Measurements from ENCODE around the gene FOSL2. TPM values are rescaled to one million over a fixed set of nuclear protein-coding genes. Genes with fewer than 3 reads are reported as not detected.

The FOSL2 gene
- total and polyA plus RNA-seq, 10 of the 15 experiments (the other 5 are each of a cell fraction or from before 2014, with no cell fraction given): 0.05 to 1.3 (median 0.34) TPM

DNA sequence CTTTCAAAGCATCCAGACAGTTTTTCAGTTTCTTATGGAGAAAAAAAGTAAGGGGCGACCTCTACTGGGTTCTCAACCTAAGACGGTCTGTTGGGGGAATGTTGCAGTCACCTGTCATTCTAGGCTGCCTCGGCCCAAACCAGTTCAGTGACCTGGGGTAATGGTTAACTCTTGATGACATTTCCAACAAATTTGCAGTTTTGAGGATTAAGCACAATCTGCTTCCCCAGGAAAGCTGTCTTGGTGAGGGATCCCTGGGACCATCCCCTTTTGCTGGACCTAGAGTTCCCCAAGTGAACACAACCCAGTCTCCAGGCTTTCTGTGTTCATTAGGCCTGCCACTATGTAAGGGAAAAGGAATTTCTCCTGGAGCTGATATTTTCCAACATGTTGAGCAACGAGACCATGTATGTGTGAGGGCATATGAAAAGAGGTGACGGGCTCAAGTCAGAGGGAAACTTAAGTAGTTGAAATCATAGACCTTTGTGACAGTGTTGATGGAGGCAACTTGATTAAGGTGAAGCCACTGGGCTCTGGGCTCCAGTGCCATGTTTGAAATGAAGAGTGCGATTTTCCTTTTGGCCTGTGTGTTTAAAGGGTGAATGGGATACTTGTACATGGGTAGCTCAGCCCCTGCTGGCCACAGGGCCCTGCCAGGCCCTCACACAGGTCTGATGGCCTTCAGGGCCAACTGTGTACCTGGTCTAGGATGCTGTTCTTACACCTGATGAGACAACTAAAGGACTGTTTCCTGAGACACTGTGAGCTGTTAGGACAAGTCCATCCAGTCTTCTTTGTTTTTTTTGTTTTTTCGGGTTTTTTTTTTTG lies 27.0 kb downstream of the FOSL2 start:
- no peak overlapping the region for H2AFZ ChIP-seq (ENCODE audit: control insufficient read depth, low read depth, low read length)
- no peak for FAIRE-seq
- in situ Hi-C loops (cut with MboI): no loop called here
- H3K27me3 ChIP-seq (replicated peaks in 1 of 2; ENCODE audit: control insufficient read depth in 2 of 2, insufficient read depth in 2 of 2, low read length in 1 of 2): no peaks in the 10 kb centered on the region; a peak in 2 of 4 replicates
- RAD21 ChIA-PET (ENCODE audit: unreplicated experiment): interaction anchor here (0.7 kb wide), 1 partner anchor 715 kb away, joined by 4 read pairs; no protein-coding TSS in a partner anchor
- H4K20me1 ChIP-seq (ENCODE audit: control insufficient read depth, insufficient read depth): no peaks in the 10 kb centered on the region
- H3K9ac ChIP-seq (ENCODE audit: control insufficient read depth, insufficient read depth, low read length): no peak overlapping the region
- POLR2A ChIA-PET: no interaction called here
- H3K4me3 ChIP-seq: no peak overlapping the region
- no peaks in the 10 kb centered on the region for H3K9me3 ChIP-seq (replicated peaks; ENCODE audit: control insufficient read depth, insufficient read depth, low read length)
- CTCF ChIA-PET: interaction anchor here (0.6 to 1.8 kb wide), 12 partner anchors 11 to 716 kb away, joined by 3 to 8 read pairs (median 3); no protein-coding TSS in a partner anchor
- H3K27ac ChIP-seq (ENCODE audit: control insufficient read depth, insufficient read depth): no peak overlapping the region
- no peak for DNase-seq (ENCODE audit: low read depth, low spot score)
- intact Hi-C loops (cut with micrococcal nuclease; ENCODE audit: unreplicated experiment): loop anchor here (1.0 kb wide), 1 partner anchor 716 kb away; no protein-coding TSS in a partner anchor
- no TSS peak for BruUV-seq (replicated peaks)
- SMC1A ChIA-PET (ENCODE audit: uncharacterized antibody, unreplicated experiment): interaction anchor here (0.9 to 1.4 kb wide), 3 partner anchors 665 to 715 kb away, joined by 3 to 5 read pairs (median 4); no protein-coding TSS in a partner anchor
- H3K4me2 ChIP-seq (ENCODE audit: control insufficient read depth, insufficient read depth): no peak overlapping the region
- H3K79me2 ChIP-seq (ENCODE audit: control insufficient read depth, insufficient read depth, low read length): no peaks in the 10 kb centered on the region
- TF ChIP-seq, protein P1, sequence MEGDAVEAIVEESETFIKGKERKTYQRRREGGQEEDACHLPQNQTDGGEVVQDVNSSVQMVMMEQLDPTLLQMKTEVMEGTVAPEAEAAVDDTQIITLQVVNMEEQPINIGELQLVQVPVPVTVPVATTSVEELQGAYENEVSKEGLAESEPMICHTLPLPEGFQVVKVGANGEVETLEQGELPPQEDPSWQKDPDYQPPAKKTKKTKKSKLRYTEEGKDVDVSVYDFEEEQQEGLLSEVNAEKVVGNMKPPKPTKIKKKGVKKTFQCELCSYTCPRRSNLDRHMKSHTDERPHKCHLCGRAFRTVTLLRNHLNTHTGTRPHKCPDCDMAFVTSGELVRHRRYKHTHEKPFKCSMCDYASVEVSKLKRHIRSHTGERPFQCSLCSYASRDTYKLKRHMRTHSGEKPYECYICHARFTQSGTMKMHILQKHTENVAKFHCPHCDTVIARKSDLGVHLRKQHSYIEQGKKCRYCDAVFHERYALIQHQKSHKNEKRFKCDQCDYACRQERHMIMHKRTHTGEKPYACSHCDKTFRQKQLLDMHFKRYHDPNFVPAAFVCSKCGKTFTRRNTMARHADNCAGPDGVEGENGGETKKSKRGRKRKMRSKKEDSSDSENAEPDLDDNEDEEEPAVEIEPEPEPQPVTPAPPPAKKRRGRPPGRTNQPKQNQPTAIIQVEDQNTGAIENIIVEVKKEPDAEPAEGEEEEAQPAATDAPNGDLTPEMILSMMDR (IDR thresholded peaks at IDR 0.05 in 2 of 3, conservative IDR thresholded peaks at IDR 0.05 in 1 of 3; ENCODE audit: control insufficient read depth in 2 of 3, extremely low read depth in 1 of 3, insufficient read depth in 1 of 3, low read depth in 3 of 3, low read length in 3 of 3): peak; percentile 5 to 40 (median 28); a peak in 3 of 6 replicates
- TF ChIP-seq SMC3 (IDR thresholded peaks at IDR 0.05; ENCODE audit: borderline replicate concordance, low read length) (peak; percentile 24; the same call in 1 of the 2 replicates), RAD21 (IDR thresholded peaks at IDR 0.05; ENCODE audit: insufficient read depth, low read depth, low read length) (peak; percentile 53), MYC (IDR thresholded peaks at IDR 0.05; ENCODE audit: insufficient read depth, insufficient read length, insufficient replicate concordance, low read length, severe bottlenecking) (no peak), NBN (IDR thresholded peaks at IDR 0.05) (no peak)
- WGBS (ENCODE audit: insufficient coverage, insufficient replicate concordance, low lambda C conversion rate, missing lambda C conversion rate): 16% methylated on average over 7 of the region's 7 CpGs
- no peaks in the 10 kb centered on the region for H3K4me1 ChIP-seq (ENCODE audit: control insufficient read depth, insufficient read depth, low read length)
- H3K36me3 ChIP-seq (ENCODE audit: control insufficient read depth in 2 of 2, insufficient read depth in 2 of 2, low read length in 1 of 2): no peaks in the 10 kb centered on the region
- ATAC-seq: peak; percentile 55

All from GM12878 (cell line).